ENCODE results near the gene TPCN2. TPM values are rescaled to one million over a fixed set of nuclear protein-coding genes. Genes with fewer than 3 reads are reported as not detected.
A peak's percentile ranks its signal among the peaks of the same experiment; 100 is the strongest.

TPCN2 gene
- total and polyA plus RNA-seq, 2 of the 8 experiments (the other 6 are each of a cell fraction or from before 2014, with no cell fraction given): 9.7 to 18.6 TPM

GRCh38 chr11:69154938-69155301 lies 106.2 kb downstream of the TPCN2 start:
- FAIRE-seq: no peak

More at GRCh38 chr11:69154938-69155301, 106.2 kb downstream of the TPCN2 start:
- H3K23me2 ChIP-seq (ENCODE audit: low read depth, low read length): no peaks in the 10 kb centered on the region
- H2BK12ac ChIP-seq (ENCODE audit: low read depth, low read length): 0 out of 2 replicates have a peak overlapping the region, but pooled peaks have one; percentile 50
- H3K18ac ChIP-seq (ENCODE audit: extremely low read depth, low read length): no peak overlapping the region
- H2BK5ac ChIP-seq (ENCODE audit: low read depth, low read length): no peak overlapping the region
- H3K4me1 ChIP-seq (replicated peaks in 1 of 4; ENCODE audit: control insufficient read depth in 3 of 4, insufficient read depth in 4 of 4, low read length in 3 of 4): peaks cover 0 to 10% (median 5%) of the 10 kb centered on the region in 4 experiments
- no peak overlapping the region for H3K27ac ChIP-seq (ENCODE audit: low read depth, low read length)
- 0 out of 2 replicates have a peak overlapping the region, but pooled peaks have one; percentile 3 for H4K8ac ChIP-seq (ENCODE audit: extremely low read depth, insufficient read depth, low read length)
- H4K20me1 ChIP-seq (replicated peaks in 1 of 2; ENCODE audit: control insufficient read depth in 1 of 2, insufficient read depth in 2 of 2, low read length in 2 of 2): no peaks in the 10 kb centered on the region
- no peak overlapping the region for H3K4me2 ChIP-seq (ENCODE audit: insufficient read depth in 1 of 2, low read depth in 2 of 2, low read length in 2 of 2)
- no peak overlapping the region for H3K14ac ChIP-seq (ENCODE audit: insufficient read length)
- no peak overlapping the region for H2AK5ac ChIP-seq (ENCODE audit: low read depth, low read length)
- H3K9me3 ChIP-seq (ENCODE audit: insufficient read depth in 2 of 2, low read depth in 1 of 2, low read length in 1 of 2): no peaks in the 10 kb centered on the region
- no peak overlapping the region for H2BK120ac ChIP-seq (replicated peaks; ENCODE audit: low read depth, low read length)
- 89% methylated on average over 10 of the region's 10 CpGs; no CpG with 5 or more reads in 1 of the 2 experiments for WGBS, 2 experiments (ENCODE audit: extremely low coverage in 1 of 2, insufficient coverage in 1 of 2, insufficient read length in 1 of 2, insufficient replicate concordance in 2 of 2, low coverage in 1 of 2, low lambda C conversion rate in 2 of 2, missing lambda C conversion rate in 1 of 2)
- TF ChIP-seq SP2 (IDR thresholded peaks at IDR 0.05; ENCODE audit: low read length): no peak
- TF ChIP-seq KDM5A (IDR thresholded peaks at IDR 0.05; ENCODE audit: low read length): no peak
- no peak for TF ChIP-seq FOSL1 (IDR thresholded peaks at IDR 0.05; ENCODE audit: insufficient read depth, low read depth, low read length)
- no peak for TF ChIP-seq RFX5 (IDR thresholded peaks at IDR 0.05; ENCODE audit: borderline replicate concordance, low read depth, low read length)
- no peak for TF ChIP-seq MAX (IDR thresholded peaks at IDR 0.05)
- TF ChIP-seq CTBP2 (IDR thresholded peaks at IDR 0.05; ENCODE audit: borderline replicate concordance, insufficient read depth, insufficient read length, low read length): no peak
- TF ChIP-seq RAD21 (IDR thresholded peaks at IDR 0.05 in 1 of 2, conservative IDR thresholded peaks at IDR 0.05 in 1 of 2; ENCODE audit: low read depth in 2 of 2, low read length in 2 of 2): no peak
- no peak for TF ChIP-seq NANOG (IDR thresholded peaks at IDR 0.05; ENCODE audit: insufficient read depth, low read depth, low read length, poor library complexity, severe bottlenecking)
- TF ChIP-seq CEBPB (IDR thresholded peaks at IDR 0.05; ENCODE audit: low read depth, low read length): no peak
- no peak for TF ChIP-seq GTF2F1 (IDR thresholded peaks at IDR 0.05; ENCODE audit: borderline replicate concordance, low read depth, low read length)
- no peak for TF ChIP-seq EP300 (IDR thresholded peaks at IDR 0.05; ENCODE audit: borderline replicate concordance in 1 of 2, low read depth in 2 of 2, low read length in 2 of 2)
- no peak for TF ChIP-seq SIX5 (IDR thresholded peaks at IDR 0.05; ENCODE audit: low read depth, low read length)
- no peak for TF ChIP-seq RBBP5 (IDR thresholded peaks at IDR 0.05; ENCODE audit: borderline replicate concordance, low read depth, low read length)
- H3K56ac ChIP-seq (replicated peaks; ENCODE audit: insufficient read length, low read depth, low read length): no peak overlapping the region
- ChIA-PET CTCF (ENCODE audit: partially characterized antibody) (interaction anchor here (0.9 to 4.4 kb wide), 3 partner anchors 9 to 56 kb away, joined by 3 to 25 read pairs (median 5); no protein-coding TSS in a partner anchor), POLR2A (ENCODE audit: partially characterized antibody) (no interaction called here)
- no peak overlapping the region for H4K5ac ChIP-seq (ENCODE audit: insufficient read length, low read depth, low read length)
- no peaks in the 10 kb centered on the region for H3K27me3 ChIP-seq (replicated peaks in 1 of 4; ENCODE audit: control insufficient read depth in 3 of 4, extremely low read depth in 1 of 4, insufficient read depth in 3 of 4, low read length in 3 of 4)
- H3K9ac ChIP-seq (replicated peaks in 1 of 4; ENCODE audit: extremely low read depth in 1 of 4, low read depth in 3 of 4, low read length in 3 of 4): no peak overlapping the region
- no peak overlapping the region for H3K23ac ChIP-seq (ENCODE audit: insufficient read length)
- no peak overlapping the region for H2BK20ac ChIP-seq (ENCODE audit: low read length)
- H4K91ac ChIP-seq (replicated peaks; ENCODE audit: insufficient read length, low read length): no peak overlapping the region
- no peak overlapping the region for H2AFZ ChIP-seq (ENCODE audit: low read length)
- no peak overlapping the region for H3K4ac ChIP-seq (replicated peaks; ENCODE audit: insufficient read length, low read depth, low read length)
- H2BK15ac ChIP-seq (ENCODE audit: low read length): no peak overlapping the region
- H3K79me1 ChIP-seq (ENCODE audit: low read depth, low read length): no peaks in the 10 kb centered on the region
- H3K4me3 ChIP-seq (ENCODE audit: extremely low read depth in 1 of 4, insufficient read depth in 2 of 4, low read depth in 3 of 4, low read length in 4 of 4): no peak overlapping the region
- no peaks in the 10 kb centered on the region for H3K79me2 ChIP-seq (ENCODE audit: control insufficient read depth in 1 of 2, insufficient read depth in 2 of 2, low read length in 2 of 2)
- H3K36me3 ChIP-seq (ENCODE audit: control insufficient read depth in 2 of 4, insufficient read depth in 4 of 4, low read length in 3 of 4): no peaks in the 10 kb centered on the region
- no peak for DNase-seq (ENCODE audit: low read depth in 1 of 2, low spot score in 2 of 2)
